RPMI7951 (cell line): Measurements from ENCODE around the gene ARHGAP26. TPM values are rescaled to one million over a fixed set of nuclear protein-coding genes. Genes with fewer than 3 reads are reported as not detected.

Experiments
- DNase-seq: peaks from one replicate; pipeline ENCODE4 v3.0.0-alpha.2; 2012; ENCODE audit warnings: low read depth
- total RNA-seq: library from RNA; depleted of rRNA; stranded (reverse); fragments of >200 nt; shearing (Covaris generic); gene quantifications from 2 replicates; pipeline ENCODE4 v1.2.3, GENCODE V29; 2014

The ARHGAP26 gene
- total RNA-seq, 1 experiment from 2014 or later = 1.1 TPM

GRCh38 chr5:143161885-143162540 is 391.8 kb downstream of the ARHGAP26 start:
- DNase-seq = peak; percentile 29

- no peak for DNase-seq
Observed at GRCh38 chr5:143162810-143163209, 392.6 kb downstream of the ARHGAP26 start.

GRCh38 chr5:143164557-143164956 is 394.4 kb downstream of the ARHGAP26 start:
- DNase-seq = no peak

DNA sequence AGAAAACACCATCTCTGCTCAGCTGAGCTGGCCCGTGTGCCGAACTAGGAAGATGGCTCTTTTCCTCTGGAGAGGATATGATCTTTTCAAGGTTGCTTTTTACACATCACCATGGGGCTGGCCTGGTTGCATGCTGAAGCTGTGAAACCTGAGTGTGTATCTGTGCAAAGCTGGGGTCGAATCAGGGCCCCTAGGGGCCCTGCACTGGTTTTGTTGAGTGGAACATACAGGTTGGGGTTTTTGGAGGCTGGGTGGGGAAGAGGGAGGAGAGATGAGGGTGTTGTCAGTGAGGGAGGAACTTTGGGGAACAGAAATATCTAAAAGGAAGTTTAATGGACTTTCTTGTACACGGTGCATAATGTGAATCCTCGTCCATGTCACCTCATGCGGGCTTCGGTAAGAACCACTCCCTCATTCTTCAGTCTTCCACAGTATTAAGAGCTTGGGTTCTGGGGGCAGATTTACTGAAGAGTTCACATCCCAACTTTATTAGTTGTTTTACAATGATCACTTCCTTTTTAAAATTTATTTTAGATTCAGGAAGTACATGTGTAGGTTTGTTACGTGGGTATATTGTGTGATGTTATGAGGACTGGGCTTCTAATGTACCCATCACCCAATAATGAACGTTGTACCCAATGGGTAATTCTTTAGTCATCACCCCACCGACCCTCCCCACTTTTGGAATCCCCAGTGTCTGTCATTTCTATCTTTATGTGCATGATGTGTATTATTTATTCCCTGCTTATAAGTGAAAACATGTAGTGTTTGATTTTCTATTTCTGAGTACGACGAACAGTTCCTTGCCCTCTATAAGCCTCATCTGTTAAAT is 395.1 kb downstream of the ARHGAP26 start:
- no peak for DNase-seq

DNA sequence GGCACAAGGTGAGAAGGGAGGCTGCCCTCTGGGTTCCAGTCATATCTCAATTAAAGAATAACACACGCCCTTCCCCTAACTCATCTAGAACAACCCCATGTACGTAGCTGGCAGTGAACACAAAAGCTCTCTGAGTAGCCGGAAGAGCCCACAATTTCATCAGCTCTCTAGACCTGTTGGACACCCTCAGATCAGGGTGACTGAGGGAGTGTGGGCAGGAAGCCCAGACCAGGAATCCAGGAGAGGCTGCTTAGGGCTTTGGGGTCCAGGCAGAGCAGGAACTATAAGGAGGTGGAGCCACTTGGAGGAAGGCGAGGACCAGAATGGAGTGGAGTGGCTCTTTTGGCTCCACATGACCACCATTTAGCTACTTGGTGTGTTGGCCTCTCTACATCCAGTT is 395.9 kb downstream of the ARHGAP26 start:
- DNase-seq = no peak

DNA sequence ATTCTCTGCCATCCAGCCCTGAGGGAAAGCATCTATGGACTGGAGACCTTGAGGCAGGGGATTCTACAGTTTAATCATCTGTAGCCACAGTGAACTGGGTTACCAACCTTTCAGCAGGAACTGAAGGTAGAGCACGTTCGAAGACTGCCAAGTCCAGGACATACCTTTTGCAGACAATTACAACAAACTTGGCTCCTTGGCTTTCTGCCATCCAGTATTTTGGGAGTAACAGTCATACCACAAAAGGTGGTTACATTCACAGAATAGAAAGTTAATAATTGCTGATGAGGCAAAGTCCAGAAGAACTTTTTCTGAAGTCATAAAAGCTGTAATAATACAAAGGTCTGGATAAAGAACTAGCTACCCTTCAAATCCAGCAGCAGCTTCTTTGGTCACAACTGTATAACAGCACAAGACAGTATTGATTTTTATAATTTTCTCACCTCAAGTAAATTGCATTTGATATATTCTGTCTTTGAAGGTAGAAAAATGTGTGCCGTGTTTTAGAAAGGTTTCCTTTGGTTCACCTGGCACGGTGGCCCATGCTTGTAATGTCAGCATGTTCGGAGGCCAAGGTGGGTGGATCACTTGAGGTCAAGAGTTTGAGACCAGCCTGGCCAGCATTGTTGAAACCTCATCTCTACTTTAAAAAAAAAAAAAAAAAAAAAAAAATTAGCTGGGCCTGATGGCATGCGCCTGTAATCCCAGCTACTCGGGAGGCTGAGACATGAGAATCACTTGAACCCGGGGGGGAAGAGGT is 396.7 kb downstream of the ARHGAP26 start:
- no peak for DNase-seq

DNA sequence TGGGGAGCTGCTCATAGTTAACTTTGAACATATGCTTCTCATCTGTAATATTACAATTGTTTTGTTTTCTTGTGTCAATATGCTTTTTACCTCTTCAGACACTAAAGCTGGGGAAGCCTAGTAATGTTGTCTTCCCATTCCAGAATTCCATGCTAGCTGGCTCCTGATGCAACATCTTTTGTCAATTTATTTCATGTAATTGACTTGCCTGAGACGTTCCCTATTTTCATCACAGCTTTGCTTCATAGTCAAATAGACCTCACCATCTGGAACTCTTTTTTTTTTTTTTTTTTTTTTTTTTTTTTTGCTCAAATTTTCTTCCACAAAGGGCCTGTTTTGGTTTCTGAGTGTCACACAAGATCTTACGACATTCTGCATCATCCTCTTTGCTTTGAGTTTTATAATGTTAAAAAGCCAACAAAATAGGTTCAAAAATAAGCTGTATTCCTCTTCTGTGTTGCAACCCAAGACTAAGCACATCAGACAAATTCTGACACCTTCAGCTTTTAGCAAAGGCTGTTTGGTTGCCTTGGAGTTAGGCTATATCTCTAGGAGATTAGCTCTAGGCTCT is 398.1 kb downstream of the ARHGAP26 start:
- no peak for DNase-seq

DNA sequence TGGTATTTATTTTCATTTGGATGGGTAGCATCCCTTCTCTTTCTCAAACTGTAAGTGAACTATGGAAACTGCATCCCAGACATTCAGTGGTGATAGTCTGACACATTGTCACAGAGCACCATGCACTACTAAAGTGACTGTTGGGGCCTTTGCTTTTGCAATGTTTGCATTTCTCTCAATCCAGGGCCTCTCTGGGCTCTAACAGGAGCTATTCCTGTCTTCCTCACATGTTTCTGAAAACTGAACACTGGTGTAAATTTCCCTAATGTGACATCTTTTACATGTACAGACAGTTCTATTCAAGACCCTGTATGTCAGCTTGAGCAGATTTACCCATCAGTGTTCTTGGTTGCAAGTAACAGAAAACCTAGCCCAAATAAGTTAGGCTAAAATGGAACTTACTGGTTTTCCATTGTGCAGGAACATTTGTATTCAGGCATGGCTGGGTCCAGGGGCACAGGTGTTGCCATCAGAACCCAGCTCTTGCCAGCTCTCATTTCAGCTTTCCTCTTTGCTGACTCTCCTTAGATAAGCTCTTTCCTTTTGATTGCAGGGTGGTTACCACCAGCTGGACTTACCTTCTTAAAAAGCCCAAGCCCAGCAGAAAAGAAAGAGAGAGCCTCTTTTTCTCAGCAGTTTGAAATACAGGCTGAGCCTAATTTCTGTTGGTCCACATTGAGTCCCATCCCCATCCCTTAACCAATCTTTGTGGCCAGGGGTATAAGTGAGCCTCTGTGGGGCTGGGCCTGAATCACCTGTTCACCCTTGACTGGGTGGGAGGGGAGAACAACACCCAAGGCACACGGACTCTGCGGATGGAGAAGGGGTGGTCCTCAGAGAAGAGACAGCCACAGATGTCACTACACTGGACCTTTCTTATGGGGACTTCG is 399.0 kb downstream of the ARHGAP26 start:
- DNase-seq = no peak

DNA sequence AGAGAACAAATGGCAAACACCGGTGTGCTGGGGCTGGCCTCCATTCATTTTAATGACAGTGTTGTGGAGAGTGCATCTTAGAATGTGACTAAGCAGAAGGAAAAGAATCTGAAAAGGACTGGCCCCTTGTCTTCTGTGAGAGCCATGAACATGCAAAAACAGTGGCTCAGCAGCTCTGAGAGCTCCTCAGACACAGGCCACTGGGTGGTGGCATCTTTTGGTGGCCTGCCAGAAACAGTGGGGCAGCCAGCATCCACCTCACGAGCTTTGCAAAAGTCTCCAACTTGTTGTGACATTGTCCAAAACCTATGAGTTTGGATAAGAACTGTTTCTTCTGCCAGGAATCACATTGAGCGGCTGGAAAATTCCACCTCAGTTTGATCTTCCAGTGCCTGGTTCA is 399.9 kb downstream of the ARHGAP26 start:
- DNase-seq = no peak

DNA sequence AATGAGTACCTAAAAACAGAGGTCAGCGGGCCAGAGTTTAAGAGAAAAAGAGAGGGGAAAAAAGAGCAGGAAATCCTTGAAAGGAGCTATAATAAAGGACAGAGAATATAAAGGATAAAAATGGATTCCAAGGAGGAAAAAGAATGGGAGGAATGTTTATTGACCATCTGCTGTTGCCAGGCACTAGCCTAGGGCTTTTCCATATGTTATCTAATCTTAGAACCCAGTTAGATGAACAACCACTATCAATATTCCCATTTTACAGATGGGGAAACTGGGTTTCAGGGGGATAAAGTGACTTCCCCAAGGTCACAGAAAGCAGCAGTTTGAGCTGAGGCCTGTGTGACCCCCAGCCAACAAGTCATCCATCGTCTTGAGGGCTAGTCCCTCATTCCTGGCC is 400.8 kb downstream of the ARHGAP26 start:
- no peak for DNase-seq

GRCh38 chr5:143172739-143173138 is 402.6 kb downstream of the ARHGAP26 start:
- peak; percentile 15 for DNase-seq

DNA sequence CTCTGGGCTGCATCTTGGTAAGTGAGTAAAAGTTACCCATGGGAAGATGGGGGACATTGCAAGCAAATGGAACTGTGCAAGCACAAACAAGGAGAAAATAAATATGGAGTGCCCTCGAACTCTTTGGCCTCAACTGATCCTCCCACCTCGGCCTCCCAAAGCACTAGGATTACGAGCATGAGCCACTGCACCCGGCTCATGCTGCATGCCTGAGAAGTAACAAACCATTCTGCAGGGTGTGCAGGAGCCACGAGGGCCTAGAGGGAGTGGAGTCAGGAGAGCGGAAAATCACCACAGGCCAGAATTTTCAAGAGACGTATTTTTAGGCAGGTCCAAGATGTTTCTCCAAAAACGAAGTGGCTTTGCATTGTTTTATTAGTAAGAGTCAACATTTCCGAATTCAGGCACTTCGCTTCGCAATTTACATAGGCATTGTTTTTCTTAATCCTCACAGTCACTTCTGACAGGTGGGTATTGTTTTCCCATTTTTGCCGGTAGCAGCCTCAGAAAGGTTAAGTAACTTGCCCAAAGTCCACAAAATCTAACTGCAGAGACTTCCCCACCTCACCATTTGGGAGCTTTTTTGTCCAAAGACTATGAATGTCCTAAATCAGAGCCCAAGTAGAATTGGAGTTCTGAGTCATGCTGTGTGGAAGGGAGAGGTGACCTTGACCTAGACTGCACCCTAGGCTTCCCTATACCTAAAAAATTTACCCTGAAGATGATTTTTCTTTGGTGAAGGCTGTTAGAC is 403.1 kb downstream of the ARHGAP26 start:
- no peak for DNase-seq

DNA sequence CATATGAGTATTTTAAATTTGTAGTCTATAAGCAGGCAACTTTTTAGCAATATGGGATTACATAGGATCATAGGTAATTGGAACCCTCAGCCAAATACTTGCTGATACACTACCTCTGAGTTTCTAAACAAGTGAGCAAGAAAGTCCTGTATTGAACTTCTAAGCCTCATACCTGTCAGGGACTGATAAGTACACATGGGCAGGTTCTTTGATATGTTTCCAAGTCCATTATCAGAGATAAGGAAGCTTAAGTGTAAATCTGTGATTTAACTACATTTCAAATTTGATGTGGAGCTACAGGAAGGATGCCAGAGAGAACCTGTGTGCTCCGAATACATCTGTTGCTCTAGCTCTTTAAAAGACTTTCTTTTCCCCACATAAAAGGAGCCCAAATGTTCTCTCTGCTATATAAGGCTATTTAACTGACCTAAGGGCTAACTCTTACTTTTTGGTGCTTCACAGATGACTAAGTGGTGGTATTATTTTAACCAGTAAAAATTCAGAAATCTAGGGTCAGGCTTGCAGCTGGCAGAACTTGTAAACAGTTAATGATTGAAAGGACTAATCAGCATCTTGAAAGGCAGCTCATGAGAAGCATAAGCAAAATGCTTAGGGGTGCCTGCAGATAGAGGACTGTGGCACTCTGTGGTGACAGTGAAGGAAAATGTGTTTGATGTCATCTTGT is 404.7 kb downstream of the ARHGAP26 start:
- DNase-seq = peak; percentile 59

DNA sequence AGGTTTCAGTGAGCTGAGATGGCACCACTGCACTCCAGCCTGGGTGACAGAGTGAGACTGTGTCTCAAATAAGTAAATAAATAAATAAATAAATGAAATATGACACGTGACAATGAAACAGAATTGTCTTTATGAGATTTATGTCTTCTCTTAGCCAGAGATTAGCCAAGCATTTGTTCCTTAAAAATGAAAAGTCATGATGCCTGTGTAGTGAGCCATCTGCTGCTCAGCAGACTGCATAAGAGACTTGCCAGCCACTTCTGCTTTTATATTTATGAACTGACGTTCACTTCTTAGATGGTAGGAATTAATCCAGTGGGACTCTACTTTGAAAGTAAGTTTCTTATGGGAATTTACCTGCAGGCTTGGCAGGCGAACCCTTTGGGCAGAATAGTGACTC is 405.9 kb downstream of the ARHGAP26 start:
- DNase-seq = no peak

GRCh38 chr5:143177263-143177983 is 407.2 kb downstream of the ARHGAP26 start:
- DNase-seq = peak; percentile 96

DNA sequence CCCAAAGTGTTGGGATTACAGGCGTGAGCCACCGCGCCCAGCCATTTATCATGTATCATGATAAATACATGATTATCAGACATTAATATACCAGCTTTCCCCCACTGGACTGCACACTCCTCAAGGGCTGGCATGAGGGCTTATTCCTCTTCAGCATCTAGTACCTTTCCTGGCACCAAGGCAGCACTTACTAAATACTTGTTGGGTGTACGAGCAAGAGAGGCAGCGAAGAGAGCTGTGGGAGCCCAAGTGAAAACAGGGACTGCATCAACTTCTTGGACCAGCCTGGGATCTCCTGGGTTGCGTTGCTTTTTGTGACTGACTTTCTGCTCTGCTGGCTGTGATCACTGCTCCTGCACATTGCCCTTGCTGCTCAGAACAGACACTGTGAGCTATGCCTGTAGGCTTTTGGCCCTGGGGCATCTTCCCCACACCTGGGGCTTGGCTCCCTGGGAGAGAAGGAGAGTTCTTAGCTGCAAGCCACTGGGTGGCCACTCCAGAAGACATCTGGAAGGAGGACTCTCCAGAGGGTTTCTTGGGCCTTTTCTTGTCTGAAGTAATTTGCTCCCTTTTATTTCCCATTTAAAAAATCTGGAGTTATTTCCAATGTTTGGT is 409.1 kb downstream of the ARHGAP26 start:
- DNase-seq = no peak

- no peak for DNase-seq
Observed at GRCh38 chr5:143180751-143181150, 410.6 kb downstream of the ARHGAP26 start.

DNA sequence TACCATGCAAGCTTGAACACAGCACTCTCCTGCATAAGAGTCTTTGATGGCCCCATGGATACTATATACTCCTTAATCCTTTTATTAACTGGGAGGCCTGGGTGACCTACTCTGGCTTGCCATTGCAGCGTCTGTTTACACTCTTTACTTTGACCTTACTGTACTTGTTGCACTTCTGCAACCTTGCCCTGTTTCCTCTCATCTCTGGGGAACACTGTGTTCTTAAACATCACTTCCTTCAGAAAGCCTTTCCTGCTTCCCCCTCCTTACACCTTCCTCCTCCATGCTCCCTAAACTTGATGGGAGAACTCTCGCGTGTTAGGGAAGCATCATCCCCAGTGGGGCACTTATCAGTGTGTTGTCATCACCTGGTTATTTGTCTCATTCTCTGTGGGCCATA is 411.0 kb downstream of the ARHGAP26 start:
- DNase-seq = no peak

DNA sequence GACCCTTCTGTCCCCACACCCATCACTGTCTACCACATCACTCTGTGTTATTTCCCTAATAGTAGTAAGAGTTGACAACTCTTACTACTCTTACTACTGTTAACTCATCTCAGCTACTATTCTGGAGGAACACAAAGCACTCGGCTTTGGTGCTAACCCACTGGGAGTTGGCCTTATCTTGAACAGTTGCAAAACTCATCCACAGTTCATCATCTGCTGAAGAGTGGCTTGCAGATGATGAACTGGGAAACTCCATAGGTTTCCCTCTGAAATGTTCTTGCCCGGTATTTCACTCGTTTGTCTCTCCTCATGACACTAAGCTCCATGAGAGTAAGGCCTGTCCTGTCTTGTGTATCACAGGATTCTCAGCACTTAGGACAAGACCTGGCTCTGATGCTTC is 411.9 kb downstream of the ARHGAP26 start:
- DNase-seq = no peak
